HG03064 (cell line): ENCODE data around the gene MSLN.

Experiments
- ATAC-seq: cut with Tn5 transposase; IDR thresholded peaks from one replicate; pipeline ENCODE4 v1.9.1; 2021; ENCODE audit warnings: low read depth; ENCODE audit not compliant: unreplicated experiment

The MSLN gene

GRCh38 chr16:800834-801511 lies 40.4 kb downstream of the MSLN start:
- ATAC-seq: no peak

GRCh38 chr16:801584-802363 lies 41.2 kb downstream of the MSLN start:
- ATAC-seq: no peak

- ATAC-seq: no peak
Measured at GRCh38 chr16:802461-802860, 41.9 kb downstream of the MSLN start.

DNA sequence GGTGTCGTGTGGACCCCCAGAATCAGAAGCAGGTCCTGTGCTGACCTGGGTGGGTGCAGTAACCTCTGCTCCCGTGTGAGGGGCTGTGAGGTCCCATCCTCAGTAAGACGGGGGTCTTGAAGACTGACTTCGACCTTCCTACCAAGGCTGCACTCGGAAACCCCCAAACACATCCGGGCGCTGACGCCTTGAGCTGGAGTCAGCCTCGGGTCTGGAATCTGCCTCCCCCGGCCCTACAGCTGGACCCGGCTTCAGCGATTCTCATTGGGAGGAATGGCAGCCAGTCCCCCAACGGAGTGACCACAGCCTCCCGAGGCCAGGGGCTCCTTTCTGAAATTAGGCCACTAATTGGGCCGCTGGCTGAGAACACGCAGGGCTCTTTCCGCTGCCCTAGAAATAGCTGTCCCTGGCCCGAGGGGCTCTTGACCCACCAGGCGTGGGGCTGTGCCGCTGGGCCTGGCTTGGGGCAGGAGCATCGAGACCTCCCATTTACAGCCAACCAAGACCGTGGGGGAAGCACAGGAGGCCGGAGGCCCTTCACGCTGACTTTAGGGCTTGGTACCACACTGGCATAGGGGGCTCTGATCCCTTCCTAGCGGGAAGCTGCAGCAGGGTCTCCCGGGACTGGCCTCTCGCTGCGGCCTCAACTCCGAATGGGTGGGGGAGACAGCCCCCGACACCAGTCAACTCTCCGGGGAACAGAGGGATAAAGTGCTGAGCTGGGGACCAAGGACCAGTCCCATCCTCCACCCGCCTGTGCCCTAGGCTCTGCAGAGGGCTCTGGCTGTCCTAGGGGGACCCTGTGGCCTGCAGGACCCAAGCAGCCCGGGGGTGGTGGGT lies 42.6 kb downstream of the MSLN start:
- no peak for ATAC-seq

GRCh38 chr16:803754-804080 lies 43.2 kb downstream of the MSLN start:
- no peak for ATAC-seq

DNA sequence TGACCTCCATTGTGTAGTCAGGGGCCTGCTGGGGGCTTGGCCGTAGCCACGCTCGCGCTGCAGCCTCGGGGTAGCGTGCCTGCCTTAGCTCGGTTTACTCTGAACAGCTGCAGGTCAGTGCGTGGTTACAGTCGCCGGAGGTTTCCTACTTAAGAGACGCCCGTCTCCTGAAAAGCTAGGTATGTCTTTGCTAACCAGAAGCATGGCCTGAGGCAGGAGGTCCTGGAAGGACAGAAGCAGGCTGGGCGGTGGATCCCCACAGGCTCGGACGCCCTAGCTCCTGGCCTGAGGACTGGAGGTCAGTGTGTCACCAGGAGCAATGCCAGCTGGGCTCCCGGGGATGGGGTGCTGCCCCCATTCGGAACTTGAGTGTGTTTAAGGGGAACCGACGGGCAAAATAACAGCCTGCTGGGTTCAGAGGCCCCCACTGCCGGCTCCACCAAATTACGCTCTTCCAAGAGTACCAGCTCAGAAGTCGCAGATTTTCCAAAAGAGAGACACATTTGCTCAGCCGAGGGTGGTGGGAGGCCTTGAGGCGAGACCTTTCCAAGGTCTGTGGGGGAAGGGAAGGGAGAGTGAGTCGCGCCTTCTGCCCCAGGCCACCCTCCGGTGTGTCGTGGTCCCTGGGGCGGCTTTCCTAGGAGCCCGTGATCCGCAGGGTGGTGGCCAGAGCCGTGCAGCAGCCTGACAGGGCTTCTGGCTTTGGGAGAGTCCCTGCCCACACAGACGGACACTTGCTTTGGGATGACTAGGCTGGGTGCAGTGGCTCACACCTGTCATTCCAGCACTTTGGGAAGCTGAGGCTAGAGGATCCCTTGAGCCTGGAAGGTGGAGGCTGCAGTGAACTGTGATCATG lies 43.9 kb downstream of the MSLN start:
- no peak for ATAC-seq

- no peak for ATAC-seq
Measured at GRCh38 chr16:805474-805873, 44.9 kb downstream of the MSLN start.

DNA sequence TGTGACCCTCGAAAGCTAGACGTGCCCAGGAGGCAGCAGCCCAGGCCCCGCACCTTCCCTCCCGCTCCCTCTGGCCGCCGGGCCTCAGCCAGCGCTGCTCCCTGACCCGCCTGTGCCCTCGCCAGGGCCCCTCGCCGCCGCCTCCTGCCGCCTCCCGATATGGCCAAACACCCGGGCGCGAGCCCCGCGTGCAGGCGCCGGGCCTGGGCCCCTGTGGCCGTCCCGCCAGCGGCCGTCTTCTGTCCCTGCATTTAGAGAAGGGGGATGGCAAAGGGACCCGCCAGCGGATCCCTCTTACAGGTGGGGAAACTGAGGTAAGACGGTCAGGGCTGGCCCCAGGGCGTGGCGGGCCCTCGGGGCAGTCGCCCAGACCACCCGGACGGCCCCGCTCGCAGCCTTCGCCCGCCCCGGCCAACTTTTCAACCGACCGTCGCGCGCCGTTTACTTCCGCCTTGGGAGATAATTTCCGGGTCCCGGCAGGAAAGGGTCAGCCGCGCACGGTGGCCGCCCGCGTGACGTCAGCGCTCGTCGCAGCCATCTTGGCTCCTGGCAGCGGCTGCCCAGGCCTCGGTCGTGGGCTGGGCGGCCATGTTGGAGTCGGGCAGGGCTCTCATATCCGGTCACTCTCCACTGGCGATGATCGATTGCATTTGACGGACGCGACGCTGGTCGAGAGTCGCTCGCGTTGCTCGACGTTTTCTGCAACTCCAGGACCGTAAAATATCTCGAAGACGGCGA lies 47.0 kb downstream of the MSLN start:
- peak; percentile 84 for ATAC-seq

DNA sequence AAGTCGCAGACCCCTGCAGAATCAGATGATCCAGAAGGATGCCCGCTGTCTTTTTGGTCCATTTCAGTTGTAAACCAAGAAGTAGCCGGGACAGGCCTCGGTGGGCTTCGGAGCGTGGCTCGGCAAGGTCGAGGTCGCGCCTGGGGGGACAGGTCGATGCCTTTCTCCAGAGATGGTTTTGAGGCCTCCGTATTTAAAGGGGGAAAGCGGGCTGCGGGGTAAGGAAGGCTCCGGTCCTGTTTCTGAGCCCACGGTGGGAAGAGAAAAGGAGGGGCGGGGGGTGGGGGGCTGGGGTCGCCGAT lies 47.5 kb downstream of the MSLN start:
- no peak for ATAC-seq

GRCh38 chr16:813204-813915 lies 52.8 kb downstream of the MSLN start:
- no peak for ATAC-seq

- no peak for ATAC-seq
Measured at GRCh38 chr16:813916-814412, 53.4 kb downstream of the MSLN start.

DNA sequence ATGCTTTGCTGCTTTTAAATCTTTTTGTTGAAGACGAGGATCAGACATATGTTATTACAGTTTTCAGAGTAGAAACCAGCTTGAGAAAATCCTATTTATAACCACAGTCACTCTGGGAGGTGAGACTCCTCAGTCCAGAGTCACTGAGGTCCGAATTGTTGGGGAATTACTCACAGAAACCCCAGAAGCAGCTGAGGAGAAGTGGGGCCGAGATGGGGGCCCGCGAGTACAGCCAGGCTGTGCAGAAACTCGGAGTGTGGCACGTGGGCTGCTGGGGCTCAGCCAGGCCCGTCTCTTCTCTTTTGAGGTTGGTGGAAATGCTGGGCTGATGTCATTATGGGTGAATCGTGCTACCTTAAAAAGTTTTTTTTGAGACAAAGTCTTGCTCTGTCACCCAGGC lies 54.4 kb downstream of the MSLN start:
- no peak for ATAC-seq

GRCh38 chr16:815861-816260 lies 55.3 kb downstream of the MSLN start:
- no peak for ATAC-seq

GRCh38 chr16:817001-817906 lies 56.7 kb downstream of the MSLN start:
- ATAC-seq: no peak

DNA sequence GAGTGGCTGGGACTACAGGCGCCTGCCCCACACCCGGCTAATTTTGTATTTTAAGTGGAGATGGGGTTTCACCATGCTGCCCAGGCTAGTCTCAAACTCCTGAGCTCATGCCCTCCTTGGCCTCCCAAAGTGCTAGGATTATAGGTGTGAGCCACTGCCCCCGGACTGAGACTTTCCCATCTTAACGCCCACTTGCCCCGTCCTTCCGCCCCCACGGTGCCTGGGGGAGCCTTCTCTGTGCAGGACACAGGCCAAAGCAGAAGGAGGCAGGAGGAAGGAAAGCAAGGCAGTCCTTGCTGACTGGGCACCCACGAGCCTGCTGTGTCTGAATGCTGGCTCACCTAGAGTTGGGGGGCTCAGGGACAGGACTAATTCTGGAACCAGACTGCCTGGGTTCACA lies 57.6 kb downstream of the MSLN start:
- no peak for ATAC-seq
